ENCODE data around the gene RPL7L1.

Gene RPL7L1

DNA sequence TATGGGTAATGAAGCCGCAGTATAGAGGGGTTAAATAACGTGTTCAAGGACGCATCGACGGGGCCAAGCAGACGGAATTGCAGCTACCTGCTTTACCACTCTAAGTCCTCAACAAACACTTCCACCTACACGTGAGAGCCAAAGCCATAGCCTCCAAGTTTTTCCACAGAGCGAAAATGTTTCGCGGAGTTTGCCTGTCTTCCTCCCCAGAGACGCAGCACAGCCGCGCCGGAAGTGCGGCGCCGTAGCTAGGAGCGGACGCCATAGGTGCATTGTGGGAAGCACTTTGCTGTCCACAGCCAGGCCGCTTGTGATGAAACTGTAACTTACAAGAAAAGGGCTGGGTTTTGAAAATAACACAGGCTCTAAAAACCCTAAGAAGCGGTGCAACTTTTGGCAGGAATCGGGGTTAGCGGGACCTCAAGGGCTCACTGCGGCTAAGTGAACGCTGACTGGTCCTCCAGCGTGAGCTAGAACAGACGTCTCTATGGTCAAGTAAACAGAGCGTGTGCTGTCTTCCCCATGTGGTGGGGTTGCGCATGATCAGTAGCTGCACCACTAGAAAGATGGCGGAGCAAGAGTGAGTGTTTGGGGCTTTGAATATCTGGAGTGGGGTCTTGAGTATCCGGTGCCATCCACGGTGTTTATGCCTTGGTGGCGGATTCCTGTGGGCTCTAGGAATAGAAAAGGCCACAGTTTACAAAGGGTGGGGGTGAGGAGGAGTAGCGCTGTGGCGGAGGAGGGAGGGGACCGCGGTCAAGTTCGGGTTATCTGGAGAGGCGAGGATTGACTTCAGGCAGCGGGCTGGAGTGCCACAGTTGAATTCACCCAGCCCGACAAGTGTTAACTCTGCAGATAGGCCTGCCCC lies at the start of gene RPL7L1:
TSS of gene RPL7L1 (plus strand) at position 245 of the 868 bp plus-strand sequence. CDS start at position 540, 295 bp downstream.
- Histone ChIP-seq H3K27ac (ENCODE audit: low read depth, low read length) (peak within 1 kb of the TSS; percentile 96), H3K36me3 (ENCODE audit: control insufficient read depth, insufficient read depth, low read length) (peaks cover 35% of the 10 kb centered on the region), H3K27me3 (ENCODE audit: control insufficient read depth, insufficient read depth, low read length) (no peaks in the 10 kb centered on the region), H3K4me3 (ENCODE audit: low read depth, low read length) (peak within 1 kb of the TSS; percentile 96), H3K4me1 (ENCODE audit: control insufficient read depth, insufficient read depth, low read length) (0 out of 2 replicates have a peak, but pooled peaks cover 3% of the 10 kb centered on the region), H3K9ac (ENCODE audit: low read depth, low read length) (peak within 1 kb of the TSS; percentile 94), H3K9me3 (ENCODE audit: control insufficient read depth, insufficient read depth, low read length) (no peaks in the 10 kb centered on the region)

DNA sequence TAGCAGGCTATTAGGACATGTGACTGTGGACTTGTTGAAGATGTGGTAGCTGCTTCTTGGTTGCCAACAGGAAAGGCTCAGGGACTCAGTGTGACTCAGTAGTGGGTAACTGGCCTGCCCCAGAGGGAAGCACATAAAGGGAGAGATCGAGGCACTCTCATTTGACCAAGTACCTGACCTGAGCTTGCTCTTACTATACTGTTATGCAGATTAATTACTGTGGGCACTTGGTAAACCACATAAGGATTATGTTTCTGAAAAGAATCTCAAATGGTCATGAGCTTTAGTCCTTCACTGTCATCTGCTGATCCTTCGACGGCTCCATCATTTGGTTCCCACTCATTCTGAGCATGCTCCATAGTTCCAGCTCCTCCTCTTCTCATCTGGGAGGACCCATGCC lies 48.2 kb upstream of the RPL7L1 start:
- no peaks in the 10 kb centered on the region for H3K4me1 ChIP-seq (ENCODE audit: control insufficient read depth, insufficient read depth, low read length)
- no peaks in the 10 kb centered on the region for H3K27me3 ChIP-seq (ENCODE audit: control insufficient read depth, insufficient read depth, low read length)
- no peak overlapping the region for H3K4me3 ChIP-seq (ENCODE audit: low read depth, low read length)
- H3K9ac ChIP-seq (ENCODE audit: low read depth, low read length): no peak overlapping the region
- H3K27ac ChIP-seq (ENCODE audit: low read depth, low read length): no peak overlapping the region
- no peaks in the 10 kb centered on the region for H3K9me3 ChIP-seq (ENCODE audit: control insufficient read depth, insufficient read depth, low read length)
- H3K36me3 ChIP-seq (ENCODE audit: control insufficient read depth, insufficient read depth, low read length): peaks cover 48% of the 10 kb centered on the region

DNA sequence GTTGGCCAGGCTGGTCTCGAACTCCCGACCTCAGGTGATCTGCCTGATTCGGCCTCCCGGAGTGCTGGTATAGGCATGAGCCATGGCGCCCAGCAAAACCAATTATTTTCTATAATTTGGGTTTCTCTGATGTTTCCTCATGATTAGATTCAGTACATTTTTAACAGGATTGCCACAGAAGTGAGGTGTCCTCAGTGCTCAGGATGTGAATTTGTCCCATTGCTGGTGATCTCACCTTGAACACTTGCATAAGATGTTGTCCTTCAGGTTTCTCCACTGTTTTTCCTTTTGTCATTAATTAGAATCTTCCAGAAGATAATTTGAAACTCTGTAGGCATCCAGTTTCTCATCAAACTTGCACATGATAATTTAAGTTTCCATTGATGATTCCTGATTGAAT lies 45.4 kb upstream of the RPL7L1 start:
- Histone ChIP-seq H3K36me3 (ENCODE audit: control insufficient read depth, insufficient read depth, low read length) (peaks cover 28% of the 10 kb centered on the region), H3K9me3 (ENCODE audit: control insufficient read depth, insufficient read depth, low read length) (no peaks in the 10 kb centered on the region), H3K4me1 (ENCODE audit: control insufficient read depth, insufficient read depth, low read length) (no peaks in the 10 kb centered on the region), H3K27ac (ENCODE audit: low read depth, low read length) (no peak overlapping the region), H3K4me3 (ENCODE audit: low read depth, low read length) (no peak overlapping the region), H3K27me3 (ENCODE audit: control insufficient read depth, insufficient read depth, low read length) (no peaks in the 10 kb centered on the region), H3K9ac (ENCODE audit: low read depth, low read length) (no peak overlapping the region)

DNA sequence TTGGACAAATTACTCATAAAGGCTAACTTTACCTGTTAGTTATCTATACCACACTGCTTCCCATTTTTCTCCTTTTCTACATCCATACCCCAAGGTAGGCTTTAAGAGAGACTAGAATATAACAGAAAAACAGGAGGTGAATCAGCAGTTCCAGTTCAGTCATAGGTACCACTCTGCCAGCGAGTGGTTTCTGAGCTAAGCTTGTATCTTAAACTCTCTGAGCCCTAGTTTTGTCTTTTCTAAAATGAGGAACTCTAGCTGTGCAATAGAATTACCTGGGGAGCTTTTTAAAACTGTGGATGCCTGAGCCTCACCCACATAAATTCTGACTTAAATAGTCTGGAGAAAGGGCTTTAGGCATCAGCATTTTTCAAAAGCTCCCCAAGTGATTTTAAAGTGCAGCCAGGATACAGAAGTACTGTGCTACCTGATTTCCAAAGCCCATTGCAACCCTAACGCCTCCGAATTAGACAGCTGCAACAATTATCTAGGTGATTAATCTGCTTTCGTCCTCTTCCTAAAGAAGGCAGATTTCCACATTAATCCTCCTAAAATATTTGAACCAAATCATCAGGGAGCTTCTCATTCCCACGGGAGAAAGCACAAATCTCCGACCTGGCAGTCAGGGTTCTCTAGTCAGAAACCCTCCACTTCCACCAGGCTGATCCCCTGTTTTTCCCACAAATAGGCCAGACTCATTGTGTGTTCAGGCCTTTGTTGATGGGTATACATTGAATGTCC lies 37.4 kb upstream of the RPL7L1 start:
- Histone ChIP-seq H3K9me3 (ENCODE audit: control insufficient read depth, insufficient read depth, low read length) (no peaks in the 10 kb centered on the region), H3K9ac (ENCODE audit: low read depth, low read length) (no peak overlapping the region), H3K4me3 (ENCODE audit: low read depth, low read length) (no peak overlapping the region), H3K27ac (ENCODE audit: low read depth, low read length) (no peak overlapping the region), H3K4me1 (ENCODE audit: control insufficient read depth, insufficient read depth, low read length) (no peaks in the 10 kb centered on the region), H3K27me3 (ENCODE audit: control insufficient read depth, insufficient read depth, low read length) (no peaks in the 10 kb centered on the region), H3K36me3 (ENCODE audit: control insufficient read depth, insufficient read depth, low read length) (peaks cover 5% of the 10 kb centered on the region)

DNA sequence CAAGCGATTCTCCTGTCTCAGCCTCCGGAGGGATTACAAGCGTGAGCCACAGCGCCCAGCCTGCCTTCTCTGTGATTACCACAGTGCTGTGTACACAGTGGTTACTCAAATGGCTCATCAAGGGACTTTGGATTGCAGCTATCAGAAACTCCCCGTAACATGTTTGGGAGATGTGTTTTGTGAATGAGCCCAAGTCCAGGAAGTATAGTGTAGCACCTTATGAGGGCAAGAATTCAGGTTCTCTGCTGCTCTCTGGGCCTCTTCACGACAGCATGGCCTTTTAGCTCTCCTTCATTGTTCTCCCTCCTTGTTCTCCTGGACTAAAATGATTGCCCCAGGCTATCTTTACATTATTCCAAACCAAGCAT lies 34.1 kb upstream of the RPL7L1 start:
- Histone ChIP-seq H3K36me3 (ENCODE audit: control insufficient read depth, insufficient read depth, low read length) (peaks cover 5% of the 10 kb centered on the region), H3K27ac (ENCODE audit: low read depth, low read length) (no peak overlapping the region), H3K4me1 (ENCODE audit: control insufficient read depth, insufficient read depth, low read length) (no peaks in the 10 kb centered on the region), H3K27me3 (ENCODE audit: control insufficient read depth, insufficient read depth, low read length) (no peaks in the 10 kb centered on the region), H3K9me3 (ENCODE audit: control insufficient read depth, insufficient read depth, low read length) (no peaks in the 10 kb centered on the region), H3K4me3 (ENCODE audit: low read depth, low read length) (no peak overlapping the region), H3K9ac (ENCODE audit: low read depth, low read length) (no peak overlapping the region)

DNA sequence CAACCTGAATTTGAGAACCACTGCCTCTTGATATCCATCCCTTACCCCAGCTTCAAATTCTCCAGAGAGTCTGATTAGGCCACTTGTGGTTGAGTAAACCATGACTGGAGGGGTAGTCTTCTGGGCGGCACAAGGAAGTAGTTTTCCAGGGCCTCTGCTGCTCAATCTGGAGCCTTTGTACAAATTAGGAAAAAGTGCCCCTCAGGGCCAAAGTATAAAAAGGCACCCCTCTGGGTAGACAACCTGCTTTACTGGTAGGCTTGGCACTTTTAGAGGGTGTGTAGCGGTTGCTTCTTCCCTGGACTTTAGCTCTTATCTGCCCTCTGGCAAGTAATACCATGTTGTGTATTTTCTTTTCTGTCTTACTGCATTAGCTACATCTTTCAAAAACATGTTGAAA lies 32.9 kb upstream of the RPL7L1 start:
- H3K4me1 ChIP-seq (ENCODE audit: control insufficient read depth, insufficient read depth, low read length): no peaks in the 10 kb centered on the region
- no peak overlapping the region for H3K9ac ChIP-seq (ENCODE audit: low read depth, low read length)
- H3K27ac ChIP-seq (ENCODE audit: low read depth, low read length): no peak overlapping the region
- H3K9me3 ChIP-seq (ENCODE audit: control insufficient read depth, insufficient read depth, low read length): no peaks in the 10 kb centered on the region
- H3K4me3 ChIP-seq (ENCODE audit: low read depth, low read length): no peak overlapping the region
- H3K27me3 ChIP-seq (ENCODE audit: control insufficient read depth, insufficient read depth, low read length): no peaks in the 10 kb centered on the region
- peaks cover 5% of the 10 kb centered on the region for H3K36me3 ChIP-seq (ENCODE audit: control insufficient read depth, insufficient read depth, low read length)

DNA sequence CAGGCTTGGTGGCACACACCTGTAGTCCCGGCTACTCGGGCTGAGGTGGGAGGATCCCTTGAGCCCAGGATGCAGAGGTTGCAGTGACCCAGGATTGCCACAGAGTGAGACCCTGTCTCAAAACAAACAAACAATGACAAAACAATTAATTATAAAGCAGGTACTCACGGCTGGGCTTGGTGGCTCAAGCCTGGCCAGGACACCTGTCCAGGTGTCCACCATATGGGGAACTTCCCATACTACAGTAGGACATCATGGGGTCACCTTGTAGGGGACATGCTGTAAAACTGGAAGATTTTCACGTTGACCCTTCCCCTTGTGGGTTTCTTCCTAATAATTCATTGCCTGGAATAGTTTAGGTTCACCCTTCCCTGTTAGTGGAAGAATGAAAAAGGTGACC lies 30.7 kb upstream of the RPL7L1 start:
- Histone ChIP-seq H3K9me3 (ENCODE audit: control insufficient read depth, insufficient read depth, low read length) (no peaks in the 10 kb centered on the region), H3K4me3 (ENCODE audit: low read depth, low read length) (no peak overlapping the region), H3K9ac (ENCODE audit: low read depth, low read length) (no peak overlapping the region), H3K36me3 (ENCODE audit: control insufficient read depth, insufficient read depth, low read length) (peaks cover 14% of the 10 kb centered on the region), H3K4me1 (ENCODE audit: control insufficient read depth, insufficient read depth, low read length) (no peaks in the 10 kb centered on the region), H3K27ac (ENCODE audit: low read depth, low read length) (no peak overlapping the region), H3K27me3 (ENCODE audit: control insufficient read depth, insufficient read depth, low read length) (no peaks in the 10 kb centered on the region)

DNA sequence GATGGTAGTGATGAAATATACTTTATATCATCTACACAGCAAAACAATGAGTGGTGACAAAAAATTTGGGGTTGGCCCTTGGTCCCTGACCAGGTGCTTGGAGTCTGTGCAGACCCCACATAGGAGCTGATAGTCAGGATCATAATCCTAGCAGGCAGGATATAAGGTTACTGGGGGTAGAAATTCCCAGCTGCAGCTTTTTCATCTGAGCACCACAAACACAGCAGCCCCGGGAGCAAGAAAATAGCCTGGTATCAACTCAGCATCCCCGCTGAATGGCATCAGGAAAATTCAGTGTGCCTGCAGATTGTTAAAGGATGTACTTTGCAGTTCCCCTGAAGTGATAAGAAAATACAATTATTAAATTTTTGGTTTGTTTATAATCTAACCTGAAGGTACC lies 27.8 kb upstream of the RPL7L1 start:
- Histone ChIP-seq H3K36me3 (ENCODE audit: control insufficient read depth, insufficient read depth, low read length) (peaks cover 28% of the 10 kb centered on the region), H3K9ac (ENCODE audit: low read depth, low read length) (no peak overlapping the region)

DNA sequence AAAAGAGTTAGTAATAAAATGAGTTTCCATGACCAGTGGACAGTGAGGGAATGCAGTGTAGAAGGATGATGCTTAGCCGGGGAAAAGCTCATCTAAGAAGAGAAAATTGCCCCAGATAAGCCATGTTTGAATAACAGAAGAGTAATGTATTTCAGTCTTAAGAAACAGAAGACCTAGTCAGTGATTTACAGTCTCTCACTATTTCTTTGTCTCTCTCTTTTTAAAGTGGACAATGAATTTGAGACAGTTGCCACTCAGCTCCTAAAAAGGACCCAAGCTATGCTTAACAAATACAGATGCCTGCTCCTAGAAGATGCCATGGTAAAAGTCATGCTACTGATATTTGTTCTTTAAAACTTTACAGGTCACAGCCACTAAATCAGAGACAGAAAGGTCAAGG lies 19.4 kb upstream of the RPL7L1 start:
- Histone ChIP-seq H3K27me3 (ENCODE audit: control insufficient read depth, insufficient read depth, low read length) (no peaks in the 10 kb centered on the region), H3K4me3 (ENCODE audit: low read depth, low read length) (no peak overlapping the region), H3K36me3 (ENCODE audit: control insufficient read depth, insufficient read depth, low read length) (peaks cover 71% of the 10 kb centered on the region), H3K9ac (ENCODE audit: low read depth, low read length) (no peak overlapping the region), H3K27ac (ENCODE audit: low read depth, low read length) (no peak overlapping the region), H3K4me1 (ENCODE audit: control insufficient read depth, insufficient read depth, low read length) (no peaks in the 10 kb centered on the region), H3K9me3 (ENCODE audit: control insufficient read depth, insufficient read depth, low read length) (no peaks in the 10 kb centered on the region)

More for the DNA sequence above, 27.8 kb upstream of the RPL7L1 start:
- Histone ChIP-seq H3K4me1 (ENCODE audit: control insufficient read depth, insufficient read depth, low read length) (no peaks in the 10 kb centered on the region), H3K27ac (ENCODE audit: low read depth, low read length) (no peak overlapping the region), H3K4me3 (ENCODE audit: low read depth, low read length) (no peak overlapping the region), H3K9me3 (ENCODE audit: control insufficient read depth, insufficient read depth, low read length) (no peaks in the 10 kb centered on the region), H3K27me3 (ENCODE audit: control insufficient read depth, insufficient read depth, low read length) (no peaks in the 10 kb centered on the region)

DNA sequence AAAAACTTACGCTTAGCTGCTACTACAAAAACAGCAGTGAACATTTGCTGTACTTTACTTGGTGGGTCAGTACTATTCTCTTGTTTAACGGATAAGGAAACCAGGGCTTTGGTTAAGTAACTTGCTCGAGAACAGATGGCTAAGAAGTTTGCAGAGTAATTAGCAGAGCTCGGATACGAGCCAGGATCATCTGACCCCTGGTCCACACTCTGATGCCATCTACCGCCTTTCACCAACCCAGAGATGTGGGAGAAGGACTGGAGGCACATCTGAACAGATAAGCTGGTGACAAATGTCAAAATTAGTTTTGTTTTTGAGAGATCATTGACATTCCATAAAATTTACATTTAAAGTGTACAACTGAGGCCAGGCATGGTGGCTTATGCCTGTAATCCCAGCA lies 18.9 kb upstream of the RPL7L1 start:
- Histone ChIP-seq H3K27me3 (ENCODE audit: control insufficient read depth, insufficient read depth, low read length) (no peaks in the 10 kb centered on the region), H3K9me3 (ENCODE audit: control insufficient read depth, insufficient read depth, low read length) (no peaks in the 10 kb centered on the region), H3K27ac (ENCODE audit: low read depth, low read length) (no peak overlapping the region), H3K4me1 (ENCODE audit: control insufficient read depth, insufficient read depth, low read length) (no peaks in the 10 kb centered on the region), H3K36me3 (ENCODE audit: control insufficient read depth, insufficient read depth, low read length) (peaks cover 70% of the 10 kb centered on the region), H3K9ac (ENCODE audit: low read depth, low read length) (no peak overlapping the region), H3K4me3 (ENCODE audit: low read depth, low read length) (no peak overlapping the region)

DNA sequence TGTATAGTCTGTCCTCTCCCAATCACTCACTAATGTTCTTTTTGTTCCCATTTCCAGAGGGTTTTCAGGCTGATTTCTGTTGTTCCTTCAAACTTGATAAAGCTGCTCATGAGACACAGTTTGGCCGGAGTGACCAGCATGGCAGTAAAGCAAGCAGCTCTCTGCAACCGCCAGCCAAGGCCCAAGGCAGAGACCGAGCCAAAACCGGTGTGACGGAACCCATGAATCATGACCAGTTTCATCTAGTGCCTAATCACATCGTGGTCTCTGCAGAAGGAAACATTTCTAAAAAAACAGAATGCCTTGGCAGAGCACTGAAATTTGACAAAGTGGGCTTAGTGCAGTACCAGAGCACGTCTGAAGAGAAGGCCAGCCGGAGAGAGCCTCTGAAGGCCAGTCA lies 14.8 kb upstream of the RPL7L1 start:
- H3K4me3 ChIP-seq (ENCODE audit: low read depth, low read length): no peak overlapping the region
- no peak overlapping the region for H3K27ac ChIP-seq (ENCODE audit: low read depth, low read length)
- H3K9me3 ChIP-seq (ENCODE audit: control insufficient read depth, insufficient read depth, low read length): no peaks in the 10 kb centered on the region
- no peak overlapping the region for H3K9ac ChIP-seq (ENCODE audit: low read depth, low read length)
- H3K4me1 ChIP-seq (ENCODE audit: control insufficient read depth, insufficient read depth, low read length): no peaks in the 10 kb centered on the region
- H3K27me3 ChIP-seq (ENCODE audit: control insufficient read depth, insufficient read depth, low read length): no peaks in the 10 kb centered on the region
- peaks cover 69% of the 10 kb centered on the region for H3K36me3 ChIP-seq (ENCODE audit: control insufficient read depth, insufficient read depth, low read length)
